ENCODE results near the gene ASB18.

ASB18 gene

DNA sequence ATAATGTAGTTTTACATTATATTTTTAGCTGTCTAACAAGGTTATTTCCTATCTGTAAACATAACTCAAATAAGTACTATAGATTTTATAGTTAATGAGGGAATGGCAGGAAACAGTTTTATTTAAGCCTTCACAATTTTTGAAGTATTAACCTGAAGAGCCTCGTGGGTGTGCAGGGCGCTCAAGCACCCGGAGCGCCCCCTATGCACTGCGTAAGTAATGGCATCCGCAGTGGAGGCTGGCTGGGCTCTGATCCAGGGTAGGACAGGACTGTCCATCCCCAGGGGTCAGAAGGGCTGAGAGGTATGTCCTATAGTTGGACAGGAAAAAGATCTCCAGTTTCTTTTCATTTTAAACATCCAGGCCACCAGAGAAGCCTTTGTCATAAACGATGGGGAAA lies 87.8 kb downstream of the ASB18 start:
- Histone ChIP-seq H3K9ac (ENCODE audit: low read length) (no peak overlapping the region), H3K36me3 (replicated peaks; ENCODE audit: low read depth, low read length) (no peaks in the 10 kb centered on the region), H3K79me2 (ENCODE audit: low read length) (no peaks in the 10 kb centered on the region), H3K4me3 (ENCODE audit: low read length) (no peak overlapping the region), H3K9me3 (ENCODE audit: insufficient read depth, low read length) (no peaks in the 10 kb centered on the region), H3K27ac (ENCODE audit: low read length) (no peak overlapping the region), H4K20me1 (ENCODE audit: insufficient read depth, low read length) (no peaks in the 10 kb centered on the region), H3K27me3 (ENCODE audit: low read depth, low read length) (no peaks in the 10 kb centered on the region), H2AFZ (ENCODE audit: low read depth, low read length) (no peak overlapping the region), H3K4me2 (ENCODE audit: low read length) (no peak overlapping the region), H3K4me1 (ENCODE audit: low read length) (no peaks in the 10 kb centered on the region)
- no peak for TF ChIP-seq EZH2phosphoT487 (IDR thresholded peaks at IDR 0.05; ENCODE audit: low read depth)
- TF ChIP-seq, protein P1, sequence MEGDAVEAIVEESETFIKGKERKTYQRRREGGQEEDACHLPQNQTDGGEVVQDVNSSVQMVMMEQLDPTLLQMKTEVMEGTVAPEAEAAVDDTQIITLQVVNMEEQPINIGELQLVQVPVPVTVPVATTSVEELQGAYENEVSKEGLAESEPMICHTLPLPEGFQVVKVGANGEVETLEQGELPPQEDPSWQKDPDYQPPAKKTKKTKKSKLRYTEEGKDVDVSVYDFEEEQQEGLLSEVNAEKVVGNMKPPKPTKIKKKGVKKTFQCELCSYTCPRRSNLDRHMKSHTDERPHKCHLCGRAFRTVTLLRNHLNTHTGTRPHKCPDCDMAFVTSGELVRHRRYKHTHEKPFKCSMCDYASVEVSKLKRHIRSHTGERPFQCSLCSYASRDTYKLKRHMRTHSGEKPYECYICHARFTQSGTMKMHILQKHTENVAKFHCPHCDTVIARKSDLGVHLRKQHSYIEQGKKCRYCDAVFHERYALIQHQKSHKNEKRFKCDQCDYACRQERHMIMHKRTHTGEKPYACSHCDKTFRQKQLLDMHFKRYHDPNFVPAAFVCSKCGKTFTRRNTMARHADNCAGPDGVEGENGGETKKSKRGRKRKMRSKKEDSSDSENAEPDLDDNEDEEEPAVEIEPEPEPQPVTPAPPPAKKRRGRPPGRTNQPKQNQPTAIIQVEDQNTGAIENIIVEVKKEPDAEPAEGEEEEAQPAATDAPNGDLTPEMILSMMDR (IDR thresholded peaks at IDR 0.05; ENCODE audit: low read depth, low read length), result no peak; the same call in 1 of the 2 replicates

DNA sequence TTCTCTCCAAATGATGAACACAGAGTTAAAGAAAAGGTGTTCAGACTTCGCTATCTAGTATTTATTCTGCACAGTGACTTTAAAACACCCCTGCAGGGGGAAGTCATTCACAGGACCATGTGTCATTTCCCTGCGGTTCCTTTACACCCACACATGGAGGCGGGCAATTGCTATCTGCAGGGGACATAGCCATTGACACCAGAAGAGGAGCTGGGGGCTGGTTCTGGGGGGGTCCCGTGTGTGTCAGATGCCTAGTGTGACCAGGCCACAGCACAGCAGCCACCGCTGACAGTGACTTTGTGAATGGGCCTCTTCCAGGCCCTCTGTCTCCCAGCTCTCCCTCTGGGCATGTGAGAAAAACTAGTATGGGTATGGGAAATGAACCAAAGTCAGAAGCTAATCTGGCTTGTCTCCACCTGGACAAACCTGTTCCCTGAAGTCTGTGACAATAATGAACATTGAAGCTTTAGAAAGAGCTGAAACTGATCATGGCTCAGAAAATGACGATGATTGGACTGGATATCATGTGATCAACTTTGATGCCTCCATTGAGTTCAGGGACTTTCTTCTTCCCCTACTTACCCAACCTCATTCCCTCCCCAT lies 88.6 kb downstream of the ASB18 start:
- TF ChIP-seq, protein P1 (IDR thresholded peaks at IDR 0.05; ENCODE audit: low read depth, low read length), result no peak
- no peak for TF ChIP-seq EZH2phosphoT487 (IDR thresholded peaks at IDR 0.05; ENCODE audit: low read depth)
- Histone ChIP-seq H3K4me3 (ENCODE audit: low read length) (no peak overlapping the region), H3K27ac (ENCODE audit: low read length) (no peak overlapping the region), H3K79me2 (ENCODE audit: low read length) (no peaks in the 10 kb centered on the region), H3K4me1 (ENCODE audit: low read length) (no peaks in the 10 kb centered on the region), H3K27me3 (ENCODE audit: low read depth, low read length) (no peaks in the 10 kb centered on the region), H3K4me2 (ENCODE audit: low read length) (no peak overlapping the region), H4K20me1 (ENCODE audit: insufficient read depth, low read length) (no peaks in the 10 kb centered on the region), H3K9ac (ENCODE audit: low read length) (no peak overlapping the region), H2AFZ (ENCODE audit: low read depth, low read length) (no peak overlapping the region), H3K9me3 (ENCODE audit: insufficient read depth, low read length) (no peaks in the 10 kb centered on the region), H3K36me3 (replicated peaks; ENCODE audit: low read depth, low read length) (no peaks in the 10 kb centered on the region)

DNA sequence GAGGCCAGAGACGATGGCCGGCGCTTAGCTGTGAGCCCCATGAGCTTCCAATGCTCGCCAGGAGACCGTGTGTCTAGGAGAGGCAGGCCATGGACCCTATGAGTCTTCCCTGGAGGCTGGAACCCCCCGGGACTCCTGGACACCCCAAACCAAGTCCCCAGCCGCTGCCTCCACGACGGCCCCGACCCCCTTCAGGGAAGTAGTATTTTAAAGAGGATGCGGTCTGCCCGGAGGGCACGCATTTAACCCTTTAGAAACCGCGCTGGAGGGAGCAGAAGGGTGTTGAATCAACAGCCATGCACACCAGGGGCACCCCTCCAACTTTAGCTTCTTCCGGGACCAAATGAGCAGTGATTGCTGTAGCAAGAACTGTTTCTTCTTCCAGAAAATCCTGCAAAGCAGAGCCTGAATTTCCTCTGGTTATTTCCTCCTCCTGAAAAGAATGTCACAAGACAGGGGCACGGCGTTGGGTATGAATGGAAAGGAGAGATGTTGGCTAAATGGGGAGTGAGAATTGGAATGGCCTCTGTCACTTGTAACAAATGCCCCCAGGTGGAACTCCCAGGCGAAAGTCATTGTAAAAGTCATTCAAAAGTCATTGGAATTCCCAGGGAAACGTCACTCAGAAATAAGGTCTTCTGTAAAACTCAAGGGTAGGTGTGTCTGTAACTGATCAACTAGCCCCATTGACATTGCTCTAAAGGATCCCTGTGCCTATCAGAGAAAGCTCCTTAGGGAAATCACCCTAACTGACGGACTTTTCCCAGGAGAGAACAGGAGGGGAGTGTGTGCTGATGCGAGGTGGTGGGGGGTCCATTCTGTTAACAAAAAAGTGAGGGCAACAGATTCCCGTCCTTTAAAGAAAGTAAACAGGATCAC lies 90.2 kb downstream of the ASB18 start:
- Histone ChIP-seq H3K9ac (ENCODE audit: low read length) (no peak overlapping the region), H3K4me1 (ENCODE audit: low read length) (no peaks in the 10 kb centered on the region), H3K4me2 (ENCODE audit: low read length) (no peak overlapping the region), H3K4me3 (ENCODE audit: low read length) (no peak overlapping the region), H3K79me2 (ENCODE audit: low read length) (no peaks in the 10 kb centered on the region), H4K20me1 (ENCODE audit: insufficient read depth, low read length) (no peaks in the 10 kb centered on the region), H2AFZ (ENCODE audit: low read depth, low read length) (no peak overlapping the region), H3K27me3 (ENCODE audit: low read depth, low read length) (no peaks in the 10 kb centered on the region), H3K9me3 (ENCODE audit: insufficient read depth, low read length) (no peaks in the 10 kb centered on the region), H3K36me3 (replicated peaks; ENCODE audit: low read depth, low read length) (no peaks in the 10 kb centered on the region), H3K27ac (ENCODE audit: low read length) (no peak overlapping the region)
- no peak for TF ChIP-seq EZH2phosphoT487 (IDR thresholded peaks at IDR 0.05; ENCODE audit: low read depth)
- TF ChIP-seq, protein P1 (IDR thresholded peaks at IDR 0.05; ENCODE audit: low read depth, low read length), result no peak

DNA sequence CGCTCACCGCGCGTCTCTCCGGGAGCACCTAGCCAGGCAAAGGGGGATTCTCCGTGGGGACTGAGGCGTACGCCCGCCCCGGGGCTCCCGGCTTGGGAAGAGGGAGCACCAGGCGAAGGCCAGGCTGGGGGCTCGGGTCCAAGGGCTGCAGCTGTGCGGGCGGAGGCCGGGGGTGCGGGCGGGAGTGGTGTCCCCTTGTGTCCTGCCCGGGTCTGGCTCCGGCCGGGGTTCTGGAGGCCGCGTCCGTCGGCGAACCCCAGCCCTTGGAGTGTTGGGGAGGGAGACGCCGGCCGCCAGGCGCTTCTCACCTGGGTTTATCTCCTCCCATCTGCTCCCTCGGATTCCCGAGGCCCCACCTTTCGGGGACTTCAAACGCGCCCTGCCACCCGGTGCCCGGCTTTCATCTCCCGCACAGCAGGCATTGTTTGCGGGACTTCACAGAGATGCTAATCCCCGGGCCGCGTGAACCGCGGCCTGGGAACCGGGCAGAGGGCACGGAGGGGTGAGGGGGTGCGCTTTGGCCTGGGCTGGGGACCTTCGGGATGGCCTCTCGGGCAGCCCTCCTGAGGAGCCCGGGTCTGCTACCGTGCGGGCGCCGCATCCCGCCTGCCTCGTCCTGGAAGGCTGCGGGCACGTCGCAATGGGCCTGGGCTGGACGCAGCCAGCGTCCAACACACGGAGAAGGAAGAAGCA lies 91.0 kb downstream of the ASB18 start:
- Histone ChIP-seq H2AFZ (ENCODE audit: low read depth, low read length) (no peak overlapping the region), H3K9ac (ENCODE audit: low read length) (no peak overlapping the region), H3K27ac (ENCODE audit: low read length) (no peak overlapping the region), H3K79me2 (ENCODE audit: low read length) (no peaks in the 10 kb centered on the region), H3K9me3 (ENCODE audit: insufficient read depth, low read length) (no peaks in the 10 kb centered on the region), H3K4me3 (ENCODE audit: low read length) (no peak overlapping the region), H3K4me1 (ENCODE audit: low read length) (no peaks in the 10 kb centered on the region), H4K20me1 (ENCODE audit: insufficient read depth, low read length) (no peaks in the 10 kb centered on the region), H3K36me3 (replicated peaks; ENCODE audit: low read depth, low read length) (no peaks in the 10 kb centered on the region), H3K27me3 (ENCODE audit: low read depth, low read length) (no peaks in the 10 kb centered on the region), H3K4me2 (ENCODE audit: low read length) (no peak overlapping the region)
- TF ChIP-seq, protein P1 (IDR thresholded peaks at IDR 0.05; ENCODE audit: low read depth, low read length), result no peak
- TF ChIP-seq EZH2phosphoT487 (IDR thresholded peaks at IDR 0.05; ENCODE audit: low read depth), result no peak

Measured in OCI-LY3 (cell line).